HG03354 (cell line): Measurements from ENCODE around the gene NOTO.
A peak's percentile ranks its signal among the peaks of the same experiment; 100 is the strongest.

ENCODE experiments used
- ATAC-seq: cut with Tn5 transposase; IDR thresholded peaks from one replicate; pipeline ENCODE4 v1.9.1; 2021; ENCODE audit warnings: mild to moderate bottlenecking; ENCODE audit not compliant: unreplicated experiment, poor library complexity, severe bottlenecking

Gene NOTO

GRCh38 chr2:73232403-73233153 is 30.2 kb downstream of the NOTO start:
- ATAC-seq: peak; percentile 15

GRCh38 chr2:73233154-73233931 is 31.0 kb downstream of the NOTO start, which contains the start of gene PRADC1:
Gene PRADC1, minus strand, starts transcription at chr2:73233239. Its CDS starts 79 bp downstream, at chr2:73233160.
- ATAC-seq: peak; percentile 90

- peak; percentile 68 for ATAC-seq
Observed at GRCh38 chr2:73233932-73234832, 31.8 kb downstream of the NOTO start, which contains the start of gene CCT7. Gene CCT7, plus strand, starts transcription at chr2:73234308. Its CDS starts 71 bp downstream, at chr2:73234379.

GRCh38 chr2:73235315-73236028 is 33.1 kb downstream of the NOTO start:
- ATAC-seq: no peak

- no peak for ATAC-seq
Observed at GRCh38 chr2:73237168-73237567, 34.8 kb downstream of the NOTO start.

GRCh38 chr2:73238149-73238548 is 35.8 kb downstream of the NOTO start:
- ATAC-seq: no peak

- ATAC-seq: no peak
Observed at GRCh38 chr2:73238976-73239375, 36.6 kb downstream of the NOTO start.

- no peak for ATAC-seq
Observed at GRCh38 chr2:73239776-73240175, 37.4 kb downstream of the NOTO start.

- ATAC-seq: no peak
Observed at GRCh38 chr2:73243884-73244570, 41.7 kb downstream of the NOTO start.

GRCh38 chr2:73244580-73244979 is 42.2 kb downstream of the NOTO start:
- no peak for ATAC-seq

- ATAC-seq: no peak
Observed at GRCh38 chr2:73246850-73247249, 44.5 kb downstream of the NOTO start.

GRCh38 chr2:73249636-73250035 is 47.3 kb downstream of the NOTO start:
- ATAC-seq: no peak

- ATAC-seq: no peak
Observed at GRCh38 chr2:73250872-73251846, 48.8 kb downstream of the NOTO start.

GRCh38 chr2:73252238-73253027 is 50.1 kb downstream of the NOTO start:
- no peak for ATAC-seq

GRCh38 chr2:73253400-73253799 is 51.0 kb downstream of the NOTO start:
- ATAC-seq: no peak

GRCh38 chr2:73253901-73254300 is 51.5 kb downstream of the NOTO start:
- ATAC-seq: no peak
